ENCODE measurements around the gene RCOR3. TPM values are rescaled to one million over a fixed set of nuclear protein-coding genes. Genes with fewer than 3 reads are reported as not detected.
"Not testable (repeated sequence)": the region's sequence is repeated elsewhere in the genome, so short reads cannot be mapped to it uniquely, and the experiment has no call there.

The RCOR3 gene
- total RNA-seq, 1 donor from 2014 or later, result 7.6 TPM

DNA sequence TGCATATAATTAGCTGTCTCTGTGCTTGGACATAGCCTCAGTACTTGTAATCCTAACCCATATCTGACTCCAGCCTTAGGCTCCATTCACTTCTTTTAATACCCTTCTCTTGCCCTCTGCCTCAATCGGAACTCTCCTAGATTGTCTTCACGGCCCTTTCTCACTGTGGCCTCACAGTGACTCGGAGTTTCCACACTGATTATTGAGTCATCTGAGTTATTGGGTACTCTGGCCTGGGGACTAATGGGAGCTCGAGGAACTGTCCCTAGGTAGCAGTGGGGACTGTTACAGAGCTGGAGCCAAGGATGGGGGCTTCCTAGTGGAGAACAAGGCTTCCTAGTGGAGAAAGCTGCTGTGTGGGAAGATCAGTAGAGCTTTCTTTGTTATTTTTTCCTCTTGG lies 84.4 kb downstream of the RCOR3 start:
- DNase-seq (ENCODE audit: low read depth) (no peak), FAIRE-seq (no peak)
- Histone ChIP-seq H3K27me3 (ENCODE audit: control insufficient read depth, insufficient read depth, low read length) (no peaks in the 10 kb centered on the region), H3K4me3 (ENCODE audit: low read depth, low read length) (no peak overlapping the region), H3K36me3 (ENCODE audit: control insufficient read depth, insufficient read depth, low read length) (no peaks in the 10 kb centered on the region)
- no peak for TF ChIP-seq CTCF (IDR thresholded peaks at IDR 0.05; ENCODE audit: insufficient read depth, low read length, severe bottlenecking)

DNA sequence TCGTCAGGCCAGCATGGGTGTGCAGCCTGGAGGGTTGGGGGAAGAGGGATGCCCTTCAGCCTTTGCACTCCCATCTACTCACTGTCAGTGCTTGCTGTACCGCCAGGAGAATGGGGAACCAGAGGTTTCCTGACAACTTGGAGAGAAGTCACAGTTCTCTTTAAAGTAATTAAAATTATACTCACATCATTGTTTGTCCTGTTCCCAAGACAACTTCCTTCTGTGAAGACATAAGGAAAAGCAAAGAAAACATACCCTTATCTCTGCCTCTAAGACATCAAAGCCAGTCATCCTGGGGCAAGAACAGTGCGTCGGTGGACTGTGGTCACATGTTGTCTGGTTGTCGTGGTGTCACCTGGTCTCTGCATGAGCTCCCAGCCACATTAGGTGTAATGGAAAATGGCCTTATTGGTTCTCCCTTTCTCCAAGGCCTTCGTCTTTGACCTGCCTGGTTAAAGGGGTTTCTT lies 85.0 kb downstream of the RCOR3 start:
- Histone ChIP-seq H3K27me3 (ENCODE audit: control insufficient read depth, insufficient read depth, low read length) (no peaks in the 10 kb centered on the region), H3K36me3 (ENCODE audit: control insufficient read depth, insufficient read depth, low read length) (no peaks in the 10 kb centered on the region), H3K4me3 (ENCODE audit: low read depth, low read length) (no peak overlapping the region)
- no peak for TF ChIP-seq CTCF (IDR thresholded peaks at IDR 0.05; ENCODE audit: insufficient read depth, low read length, severe bottlenecking)
- DNase-seq (ENCODE audit: low read depth) (no peak), FAIRE-seq (no peak)

DNA sequence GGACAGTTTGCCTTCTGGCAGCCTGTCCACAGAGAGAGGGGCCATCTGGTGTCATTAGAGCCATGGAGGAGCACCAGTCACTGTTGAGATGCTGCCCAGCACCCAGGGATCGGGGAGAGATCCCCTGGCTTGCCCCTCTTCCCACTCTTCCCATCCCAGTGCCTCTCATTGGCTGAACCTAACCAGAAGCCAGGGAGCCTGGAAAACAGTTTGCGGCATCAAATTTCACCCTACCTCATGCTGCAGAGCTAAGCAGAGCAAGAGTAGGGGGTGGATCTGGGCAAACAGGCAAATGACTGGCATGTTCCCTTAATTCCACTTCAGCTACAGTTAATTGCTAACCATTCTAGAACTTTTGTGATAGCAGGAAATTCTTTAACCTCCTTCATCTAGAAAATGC lies 86.6 kb downstream of the RCOR3 start:
- no peak overlapping the region for H3K4me3 ChIP-seq (ENCODE audit: low read depth, low read length)
- H3K36me3 ChIP-seq (ENCODE audit: control insufficient read depth, insufficient read depth, low read length), result no peaks in the 10 kb centered on the region
- TF ChIP-seq CTCF (IDR thresholded peaks at IDR 0.05; ENCODE audit: insufficient read depth, low read length, severe bottlenecking), result no peak
- DNase-seq (ENCODE audit: low read depth), result no peak
- no peaks in the 10 kb centered on the region for H3K27me3 ChIP-seq (ENCODE audit: control insufficient read depth, insufficient read depth, low read length)
- FAIRE-seq, result no peak

- no peaks in the 10 kb centered on the region for H3K27me3 ChIP-seq (ENCODE audit: control insufficient read depth, insufficient read depth, low read length)
- no peak for TF ChIP-seq CTCF (IDR thresholded peaks at IDR 0.05; ENCODE audit: insufficient read depth, low read length, severe bottlenecking)
- no peaks in the 10 kb centered on the region for H3K36me3 ChIP-seq (ENCODE audit: control insufficient read depth, insufficient read depth, low read length)
- no peak overlapping the region for H3K4me3 ChIP-seq (ENCODE audit: low read depth, low read length)
- no peak for DNase-seq (ENCODE audit: low read depth)
- no peak for FAIRE-seq
These were observed 88.1 kb downstream of the RCOR3 start for GRCh38 chr1:211347077-211347844.

DNA sequence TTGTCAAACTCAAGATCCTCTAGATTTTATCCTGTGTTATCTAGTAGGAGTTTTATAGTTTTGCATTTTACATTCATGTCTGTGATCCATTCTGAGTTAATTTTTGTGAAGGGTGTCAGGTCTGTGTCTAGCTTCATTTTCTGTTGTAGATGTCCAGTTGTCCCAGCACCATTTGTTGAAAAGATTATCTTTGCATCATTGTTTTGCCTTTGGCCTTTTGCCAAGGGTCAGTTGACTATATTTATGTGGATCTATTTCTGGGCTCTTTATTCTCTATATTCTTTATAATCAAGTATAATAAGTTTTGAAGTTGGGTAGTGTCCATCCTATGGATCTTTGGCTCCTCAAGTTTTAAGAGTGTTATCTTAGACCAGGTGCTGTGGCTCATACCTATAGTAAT lies 89.4 kb downstream of the RCOR3 start:
- H3K36me3 ChIP-seq (ENCODE audit: control insufficient read depth, insufficient read depth, low read length), result no peaks in the 10 kb centered on the region
- H3K27me3 ChIP-seq (ENCODE audit: control insufficient read depth, insufficient read depth, low read length), result no peaks in the 10 kb centered on the region
- FAIRE-seq (no peak), DNase-seq (ENCODE audit: low read depth) (no peak)
- no peak for TF ChIP-seq CTCF (IDR thresholded peaks at IDR 0.05; ENCODE audit: insufficient read depth, low read length, severe bottlenecking)
- H3K4me3 ChIP-seq (ENCODE audit: low read depth, low read length), result no peak overlapping the region

DNA sequence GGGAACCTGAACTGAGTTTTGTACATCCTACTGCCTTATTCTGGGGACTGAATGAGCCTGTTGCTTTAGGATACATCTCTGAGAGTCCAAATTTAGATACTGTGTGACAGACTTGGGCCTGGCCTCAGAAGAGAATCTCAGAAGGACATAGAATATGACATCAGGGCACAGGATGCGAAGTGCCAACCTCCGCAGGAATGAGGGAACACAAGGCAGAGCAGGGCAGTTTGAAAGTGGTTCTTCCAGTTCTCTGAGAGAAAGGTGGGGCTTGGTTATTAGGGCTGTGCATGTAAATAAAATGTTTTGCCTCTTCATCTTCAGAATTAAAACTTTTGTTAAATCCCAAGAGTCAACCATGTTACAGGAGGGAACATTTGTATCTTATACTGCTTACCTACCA lies 90.6 kb downstream of the RCOR3 start:
- DNase-seq (ENCODE audit: low read depth) (no peak), FAIRE-seq (no peak)
- H3K36me3 ChIP-seq (ENCODE audit: control insufficient read depth, insufficient read depth, low read length), result no peaks in the 10 kb centered on the region
- no peak overlapping the region for H3K4me3 ChIP-seq (ENCODE audit: low read depth, low read length)
- TF ChIP-seq CTCF (IDR thresholded peaks at IDR 0.05; ENCODE audit: insufficient read depth, low read length, severe bottlenecking), result no peak
- no peaks in the 10 kb centered on the region for H3K27me3 ChIP-seq (ENCODE audit: control insufficient read depth, insufficient read depth, low read length)

- not testable (repeated sequence) for DNase-seq (ENCODE audit: low read depth); FAIRE-seq; H3K27me3 ChIP-seq (ENCODE audit: control insufficient read depth, insufficient read depth, low read length)
These were observed 92.9 kb downstream of the RCOR3 start for GRCh38 chr1:211352055-211352454.

More at GRCh38 chr1:211352055-211352454, 92.9 kb downstream of the RCOR3 start:
- H3K36me3 ChIP-seq (ENCODE audit: control insufficient read depth, insufficient read depth, low read length); H3K4me3 ChIP-seq (ENCODE audit: low read depth, low read length): not testable (repeated sequence)
